PFSK-1 (cell line): Measurements from ENCODE around the gene RPLP2.

Source experiments
- FOXP2 ChIP-seq: optimal IDR thresholded peaks from 2 replicates; pipeline ENCODE3; 2011; ENCODE audit warnings: borderline replicate concordance, control low read depth, inconsistent platforms; ENCODE audit not compliant: insufficient read depth; ENCODE audit errors: extremely low read length, extremely low read depth
- POLR2AphosphoS5 ChIP-seq: IDR thresholded peaks from 2 replicates; pipeline ENCODE4 v1.6.1; 2012; ENCODE audit warnings: low read depth, mild to moderate bottlenecking, control low read depth, low read length, moderate library complexity
- REST ChIP-seq, 2 experiments: IDR thresholded peaks; 2 replicates each; pipeline versions ENCODE4 v1.6.1 to v1.8.0; 2011 to 2012; ENCODE audit warnings: low read depth in 2 of 2, low read length in 2 of 2, control low read depth in 1 of 2, inconsistent platforms in 1 of 2, mild to moderate bottlenecking in 1 of 2, moderate library complexity in 1 of 2; ENCODE audit not compliant: insufficient read depth in 1 of 2
- SIN3A ChIP-seq: IDR thresholded peaks from 2 replicates; pipeline ENCODE4 v1.6.1; 2012; ENCODE audit warnings: mild to moderate bottlenecking, low read length, moderate library complexity, borderline replicate concordance; ENCODE audit not compliant: insufficient read depth
- TAF1 ChIP-seq: IDR thresholded peaks from 2 replicates; pipeline ENCODE4 v1.6.1; 2012; ENCODE audit warnings: low read length, control low read depth, borderline replicate concordance; ENCODE audit not compliant: insufficient read depth

Gene RPLP2

GRCh38 chr11:791658-792534 lies 17.9 kb upstream of the RPLP2 start:
- TF ChIP-seq REST (IDR thresholded peaks at IDR 0.05; ENCODE audit: insufficient read depth in 1 of 2, low read depth in 2 of 2, low read length in 2 of 2): no peak
- TF ChIP-seq TAF1: no peak
- TF ChIP-seq POLR2AphosphoS5: no peak
- no peak for TF ChIP-seq SIN3A

- no peak for TF ChIP-seq REST (IDR thresholded peaks at IDR 0.05; ENCODE audit: insufficient read depth in 1 of 2, low read depth in 2 of 2, low read length in 2 of 2)
- no peak for TF ChIP-seq FOXP2
- TF ChIP-seq TAF1: no peak
- TF ChIP-seq POLR2AphosphoS5: no peak
- no peak for TF ChIP-seq SIN3A
Observed at GRCh38 chr11:792535-792821, 17.3 kb upstream of the RPLP2 start.

- no peak for TF ChIP-seq POLR2AphosphoS5
Observed at GRCh38 chr11:792873-793272, 16.9 kb upstream of the RPLP2 start.

- TF ChIP-seq POLR2AphosphoS5: no peak
- no peak for TF ChIP-seq FOXP2
- TF ChIP-seq SIN3A: no peak
- no peak for TF ChIP-seq REST (IDR thresholded peaks at IDR 0.05; ENCODE audit: insufficient read depth in 1 of 2, low read depth in 2 of 2, low read length in 2 of 2)
- no peak for TF ChIP-seq TAF1
Observed at GRCh38 chr11:793556-793955, 16.2 kb upstream of the RPLP2 start.

GRCh38 chr11:794013-794765 lies 15.6 kb upstream of the RPLP2 start:
- TF ChIP-seq REST (IDR thresholded peaks at IDR 0.05; ENCODE audit: insufficient read depth in 1 of 2, low read depth in 2 of 2, low read length in 2 of 2) (no peak), FOXP2 (no peak), TAF1 (no peak), POLR2AphosphoS5 (no peak)
